ENCODE results near the gene FOXO6. TPM values are rescaled to one million over a fixed set of nuclear protein-coding genes. Genes with fewer than 3 reads are reported as not detected.

FOXO6 gene
- total and polyA plus RNA-seq, 10 of the 15 experiments (the other 5 are each of a cell fraction or from before 2014, with no cell fraction given), result 0.37 TPM; not detected in 9

DNA sequence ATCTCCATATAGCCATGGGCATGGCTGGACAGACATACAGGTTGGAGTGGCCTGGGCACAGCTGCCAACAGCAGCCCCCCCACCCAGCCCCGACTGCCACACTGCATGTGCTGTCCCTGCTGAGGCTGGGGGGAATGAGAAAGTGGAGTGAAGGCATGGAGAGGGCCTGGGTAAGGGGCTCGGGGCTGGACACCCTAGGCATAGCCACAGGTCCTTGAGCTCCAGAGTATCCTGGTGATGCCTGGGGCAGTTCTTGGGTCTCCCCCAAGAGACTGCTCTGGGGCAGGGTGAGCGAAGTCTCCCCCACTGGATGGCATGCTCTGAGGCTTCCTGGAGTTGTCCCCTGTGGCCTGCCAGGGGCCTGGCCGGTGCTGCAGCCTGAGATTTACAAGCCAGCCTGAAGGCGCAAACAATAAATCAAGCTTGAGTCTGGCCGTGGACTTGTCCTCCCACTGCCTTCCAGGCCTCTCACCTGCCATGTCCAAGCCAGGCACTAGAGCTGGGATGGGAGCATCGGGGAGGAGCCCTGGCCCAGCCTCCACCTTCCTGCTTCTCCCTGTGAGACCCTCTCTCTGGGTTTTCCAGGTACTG lies 53.6 kb downstream of the FOXO6 start:
- peaks cover 3% of the 10 kb centered on the region; the same call in 2 of the 3 replicates for H3K9me3 ChIP-seq (replicated peaks; ENCODE audit: control insufficient read depth, insufficient read depth, low read length)
- ChIA-PET RAD21 (ENCODE audit: unreplicated experiment) (interaction anchor here (0.7 to 7.7 kb wide), 6 partner anchors 11 to 132 kb away, joined by 3 to 132 read pairs (median 8); partner anchors contain the start of gene FOXO6), SMC1A (ENCODE audit: uncharacterized antibody, unreplicated experiment) (interaction anchor here (0.6 to 7.0 kb wide), 8 partner anchors 35 to 377 kb away, joined by 3 to 114 read pairs (median 5); no protein-coding TSS in a partner anchor), POLR2A (no interaction called here), CTCF (interaction anchor here (0.6 to 11.1 kb wide), 9 partner anchors 14 to 133 kb away, joined by 3 to 261 read pairs (median 3); partner anchors contain the start of gene FOXO6)
- H3K27me3 ChIP-seq (replicated peaks in 1 of 2; ENCODE audit: control insufficient read depth in 2 of 2, insufficient read depth in 2 of 2, low read length in 1 of 2), result peaks cover 0 to 2% of the 10 kb centered on the region in 2 experiments; a peak in 3 of 4 replicates
- FAIRE-seq (no peak), DNase-seq (ENCODE audit: low read depth, low spot score) (no peak), ATAC-seq (no peak)
- H3K4me1 ChIP-seq (ENCODE audit: control insufficient read depth, insufficient read depth, low read length), result no peaks in the 10 kb centered on the region
- 16% methylated on average over 7 of the region's 7 CpGs for WGBS (ENCODE audit: insufficient coverage, insufficient replicate concordance, low lambda C conversion rate, missing lambda C conversion rate)
- no peak overlapping the region for H3K4me2 ChIP-seq (ENCODE audit: control insufficient read depth, insufficient read depth)
- no peak overlapping the region for H3K9ac ChIP-seq (ENCODE audit: control insufficient read depth, insufficient read depth, low read length)
- H3K4me3 ChIP-seq, result no peak overlapping the region
- intact Hi-C loops (cut with micrococcal nuclease; ENCODE audit: unreplicated experiment) (no loop called here), in situ Hi-C loops (cut with MboI) (loop anchor here (5.0 kb wide), 1 partner anchor 88 kb away; no protein-coding TSS in a partner anchor)
- no peaks in the 10 kb centered on the region for H3K79me2 ChIP-seq (ENCODE audit: control insufficient read depth, insufficient read depth, low read length)
- no peak overlapping the region for H3K27ac ChIP-seq (ENCODE audit: control insufficient read depth, insufficient read depth)
- no peak overlapping the region for H2AFZ ChIP-seq (ENCODE audit: control insufficient read depth, low read depth, low read length)
- no TSS peak for BruUV-seq (replicated peaks)
- H4K20me1 ChIP-seq (ENCODE audit: control insufficient read depth, insufficient read depth), result no peaks in the 10 kb centered on the region
- no peaks in the 10 kb centered on the region for H3K36me3 ChIP-seq (ENCODE audit: control insufficient read depth in 2 of 2, insufficient read depth in 2 of 2, low read length in 1 of 2)
- no peak for TF ChIP-seq RELB (IDR thresholded peaks at IDR 0.05; ENCODE audit: low read depth)
- TF ChIP-seq SMC3 (IDR thresholded peaks at IDR 0.05; ENCODE audit: borderline replicate concordance, low read length), result no peak
- no peak for TF ChIP-seq EP300 (IDR thresholded peaks at IDR 0.05; ENCODE audit: borderline replicate concordance in 1 of 2, control insufficient read depth in 1 of 2, low read depth in 2 of 2, low read length in 2 of 2)
- no peak for TF ChIP-seq FOS (IDR thresholded peaks at IDR 0.05; ENCODE audit: borderline replicate concordance, extremely low read depth, insufficient read length)
- TF ChIP-seq, protein P1, sequence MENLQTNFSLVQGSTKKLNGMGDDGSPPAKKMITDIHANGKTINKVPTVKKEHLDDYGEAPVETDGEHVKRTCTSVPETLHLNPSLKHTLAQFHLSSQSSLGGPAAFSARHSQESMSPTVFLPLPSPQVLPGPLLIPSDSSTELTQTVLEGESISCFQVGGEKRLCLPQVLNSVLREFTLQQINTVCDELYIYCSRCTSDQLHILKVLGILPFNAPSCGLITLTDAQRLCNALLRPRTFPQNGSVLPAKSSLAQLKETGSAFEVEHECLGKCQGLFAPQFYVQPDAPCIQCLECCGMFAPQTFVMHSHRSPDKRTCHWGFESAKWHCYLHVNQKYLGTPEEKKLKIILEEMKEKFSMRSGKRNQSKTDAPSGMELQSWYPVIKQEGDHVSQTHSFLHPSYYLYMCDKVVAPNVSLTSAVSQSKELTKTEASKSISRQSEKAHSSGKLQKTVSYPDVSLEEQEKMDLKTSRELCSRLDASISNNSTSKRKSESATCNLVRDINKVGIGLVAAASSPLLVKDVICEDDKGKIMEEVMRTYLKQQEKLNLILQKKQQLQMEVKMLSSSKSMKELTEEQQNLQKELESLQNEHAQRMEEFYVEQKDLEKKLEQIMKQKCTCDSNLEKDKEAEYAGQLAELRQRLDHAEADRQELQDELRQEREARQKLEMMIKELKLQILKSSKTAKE (IDR thresholded peaks at IDR 0.05; ENCODE audit: low read depth, poor library complexity, severe bottlenecking), result no peak
- TF ChIP-seq MXI1 (IDR thresholded peaks at IDR 0.05; ENCODE audit: low read depth, low read length), result no peak
- no peak for TF ChIP-seq SPI1 (IDR thresholded peaks at IDR 0.05; ENCODE audit: borderline replicate concordance, insufficient read depth, low read depth, low read length)
- no peak for TF ChIP-seq RELA (IDR thresholded peaks at IDR 0.05; ENCODE audit: borderline replicate concordance, partially characterized antibody)
- no peak for TF ChIP-seq HDAC2 (IDR thresholded peaks at IDR 0.05)
- no peak for TF ChIP-seq POLR2A (IDR thresholded peaks at IDR 0.05; ENCODE audit: low read depth, low read length)
- TF ChIP-seq SIX5 (IDR thresholded peaks at IDR 0.05; ENCODE audit: low read depth, low read length, severe bottlenecking), result no peak
- TF ChIP-seq SMAD1 (IDR thresholded peaks at IDR 0.05; ENCODE audit: low read depth, partially characterized antibody), result no peak
- TF ChIP-seq GABPA (IDR thresholded peaks at IDR 0.05; ENCODE audit: low read depth), result no peak
- no peak for TF ChIP-seq NFIC (IDR thresholded peaks at IDR 0.05; ENCODE audit: low read depth, low read length)
- no peak for TF ChIP-seq ZZZ3 (IDR thresholded peaks at IDR 0.05; ENCODE audit: control insufficient read depth, insufficient read length, low read depth)
- TF ChIP-seq MEF2A (IDR thresholded peaks at IDR 0.05; ENCODE audit: insufficient read depth, low read depth, low read length), result no peak
- TF ChIP-seq ATF7 (IDR thresholded peaks at IDR 0.05; ENCODE audit: low read depth), result no peak
- TF ChIP-seq MYC (IDR thresholded peaks at IDR 0.05; ENCODE audit: insufficient read depth, insufficient read length, insufficient replicate concordance, low read length, severe bottlenecking), result no peak
